ENCODE measurements around the gene MED27. TPM values are rescaled to one million over a fixed set of nuclear protein-coding genes. Genes with fewer than 3 reads are reported as not detected.

The MED27 gene
- total and polyA plus RNA-seq, 10 of the 15 experiments (the other 5 are each of a cell fraction or from before 2014, with no cell fraction given) = 20.3 to 50.3 (median 35.5) TPM

- no peak for TF ChIP-seq MEF2B (IDR thresholded peaks at IDR 0.05; ENCODE audit: partially characterized antibody, poor library complexity, severe bottlenecking)
- TF ChIP-seq CHD2 (IDR thresholded peaks at IDR 0.05; ENCODE audit: borderline replicate concordance, low read depth, low read length) = no peak
- TF ChIP-seq RELA (IDR thresholded peaks at IDR 0.05; ENCODE audit: borderline replicate concordance, partially characterized antibody) = no peak
- TF ChIP-seq MTA2 (IDR thresholded peaks at IDR 0.05; ENCODE audit: low read depth) = no peak
- no peak for TF ChIP-seq ZZZ3 (IDR thresholded peaks at IDR 0.05; ENCODE audit: control insufficient read depth, insufficient read length, low read depth)
These were observed 79.7 kb downstream of the MED27 start (continued) for GRCh38 chr9:131999692-132000551.

GRCh38 chr9:131997779-131998178 lies 81.9 kb downstream of the MED27 start:
- FAIRE-seq (no peak), DNase-seq (ENCODE audit: low read depth, low spot score) (no peak), ATAC-seq (no peak)
- H3K9me3 ChIP-seq (replicated peaks; ENCODE audit: control insufficient read depth, insufficient read depth, low read length) = peaks cover 3% of the 10 kb centered on the region; the same call in 1 of the 3 replicates
- H3K4me3 ChIP-seq = no peak overlapping the region
- H3K4me1 ChIP-seq (ENCODE audit: control insufficient read depth, insufficient read depth, low read length) = peaks cover 17% of the 10 kb centered on the region
- in situ Hi-C loops (cut with MboI) = no loop called here
- no peaks in the 10 kb centered on the region for H3K36me3 ChIP-seq (ENCODE audit: control insufficient read depth in 2 of 2, insufficient read depth in 2 of 2, low read length in 1 of 2)
- POLR2A ChIA-PET = no interaction called here
- BruUV-seq (replicated peaks) = no TSS peak
- H2AFZ ChIP-seq (ENCODE audit: control insufficient read depth, low read depth, low read length) = no peak overlapping the region
- H4K20me1 ChIP-seq (ENCODE audit: control insufficient read depth, insufficient read depth) = no peaks in the 10 kb centered on the region; the same call in 1 of the 2 replicates
- no peak overlapping the region for H3K9ac ChIP-seq (ENCODE audit: control insufficient read depth, insufficient read depth, low read length)
- intact Hi-C loops (cut with micrococcal nuclease; ENCODE audit: unreplicated experiment) = no loop called here
- CTCF ChIA-PET = no interaction called here
- SMC1A ChIA-PET (ENCODE audit: uncharacterized antibody, unreplicated experiment) = no interaction called here
- no peak overlapping the region for H3K27ac ChIP-seq (ENCODE audit: control insufficient read depth, insufficient read depth)
- H3K27me3 ChIP-seq (replicated peaks in 1 of 2; ENCODE audit: control insufficient read depth in 2 of 2, insufficient read depth in 2 of 2, low read length in 1 of 2) = no peaks in the 10 kb centered on the region
- H3K4me2 ChIP-seq (ENCODE audit: control insufficient read depth, insufficient read depth) = no peak overlapping the region
- WGBS (ENCODE audit: insufficient coverage, insufficient replicate concordance, low lambda C conversion rate, missing lambda C conversion rate) = 84% methylated on average over 7 of the region's 7 CpGs
- RAD21 ChIA-PET (ENCODE audit: unreplicated experiment) = no interaction called here
- no peaks in the 10 kb centered on the region for H3K79me2 ChIP-seq (ENCODE audit: control insufficient read depth, insufficient read depth, low read length)
- TF ChIP-seq IKZF1 (conservative IDR thresholded peaks at IDR 0.05) (no peak), NR2C2 (IDR thresholded peaks at IDR 0.05; ENCODE audit: borderline replicate concordance, control insufficient read depth, insufficient read length, low read depth) (no peak), ZNF217 (IDR thresholded peaks at IDR 0.05) (no peak), PAX5 (IDR thresholded peaks at IDR 0.05; ENCODE audit: borderline replicate concordance, low read depth, low read length) (no peak), SREBF2 (IDR thresholded peaks at IDR 0.05; ENCODE audit: low read length) (no peak)
- TF ChIP-seq, protein P1, sequence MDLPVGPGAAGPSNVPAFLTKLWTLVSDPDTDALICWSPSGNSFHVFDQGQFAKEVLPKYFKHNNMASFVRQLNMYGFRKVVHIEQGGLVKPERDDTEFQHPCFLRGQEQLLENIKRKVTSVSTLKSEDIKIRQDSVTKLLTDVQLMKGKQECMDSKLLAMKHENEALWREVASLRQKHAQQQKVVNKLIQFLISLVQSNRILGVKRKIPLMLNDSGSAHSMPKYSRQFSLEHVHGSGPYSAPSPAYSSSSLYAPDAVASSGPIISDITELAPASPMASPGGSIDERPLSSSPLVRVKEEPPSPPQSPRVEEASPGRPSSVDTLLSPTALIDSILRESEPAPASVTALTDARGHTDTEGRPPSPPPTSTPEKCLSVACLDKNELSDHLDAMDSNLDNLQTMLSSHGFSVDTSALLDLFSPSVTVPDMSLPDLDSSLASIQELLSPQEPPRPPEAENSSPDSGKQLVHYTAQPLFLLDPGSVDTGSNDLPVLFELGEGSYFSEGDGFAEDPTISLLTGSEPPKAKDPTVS (IDR thresholded peaks at IDR 0.05; ENCODE audit: low read depth, low read length) = no peak
- TF ChIP-seq, protein P2, sequence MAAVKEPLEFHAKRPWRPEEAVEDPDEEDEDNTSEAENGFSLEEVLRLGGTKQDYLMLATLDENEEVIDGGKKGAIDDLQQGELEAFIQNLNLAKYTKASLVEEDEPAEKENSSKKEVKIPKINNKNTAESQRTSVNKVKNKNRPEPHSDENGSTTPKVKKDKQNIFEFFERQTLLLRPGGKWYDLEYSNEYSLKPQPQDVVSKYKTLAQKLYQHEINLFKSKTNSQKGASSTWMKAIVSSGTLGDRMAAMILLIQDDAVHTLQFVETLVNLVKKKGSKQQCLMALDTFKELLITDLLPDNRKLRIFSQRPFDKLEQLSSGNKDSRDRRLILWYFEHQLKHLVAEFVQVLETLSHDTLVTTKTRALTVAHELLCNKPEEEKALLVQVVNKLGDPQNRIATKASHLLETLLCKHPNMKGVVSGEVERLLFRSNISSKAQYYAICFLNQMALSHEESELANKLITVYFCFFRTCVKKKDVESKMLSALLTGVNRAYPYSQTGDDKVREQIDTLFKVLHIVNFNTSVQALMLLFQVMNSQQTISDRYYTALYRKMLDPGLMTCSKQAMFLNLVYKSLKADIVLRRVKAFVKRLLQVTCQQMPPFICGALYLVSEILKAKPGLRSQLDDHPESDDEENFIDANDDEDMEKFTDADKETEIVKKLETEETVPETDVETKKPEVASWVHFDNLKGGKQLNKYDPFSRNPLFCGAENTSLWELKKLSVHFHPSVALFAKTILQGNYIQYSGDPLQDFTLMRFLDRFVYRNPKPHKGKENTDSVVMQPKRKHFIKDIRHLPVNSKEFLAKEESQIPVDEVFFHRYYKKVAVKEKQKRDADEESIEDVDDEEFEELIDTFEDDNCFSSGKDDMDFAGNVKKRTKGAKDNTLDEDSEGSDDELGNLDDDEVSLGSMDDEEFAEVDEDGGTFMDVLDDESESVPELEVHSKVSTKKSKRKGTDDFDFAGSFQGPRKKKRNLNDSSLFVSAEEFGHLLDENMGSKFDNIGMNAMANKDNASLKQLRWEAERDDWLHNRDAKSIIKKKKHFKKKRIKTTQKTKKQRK (IDR thresholded peaks at IDR 0.05; ENCODE audit: low read depth, low read length) = no peak
- TF ChIP-seq, protein P3, sequence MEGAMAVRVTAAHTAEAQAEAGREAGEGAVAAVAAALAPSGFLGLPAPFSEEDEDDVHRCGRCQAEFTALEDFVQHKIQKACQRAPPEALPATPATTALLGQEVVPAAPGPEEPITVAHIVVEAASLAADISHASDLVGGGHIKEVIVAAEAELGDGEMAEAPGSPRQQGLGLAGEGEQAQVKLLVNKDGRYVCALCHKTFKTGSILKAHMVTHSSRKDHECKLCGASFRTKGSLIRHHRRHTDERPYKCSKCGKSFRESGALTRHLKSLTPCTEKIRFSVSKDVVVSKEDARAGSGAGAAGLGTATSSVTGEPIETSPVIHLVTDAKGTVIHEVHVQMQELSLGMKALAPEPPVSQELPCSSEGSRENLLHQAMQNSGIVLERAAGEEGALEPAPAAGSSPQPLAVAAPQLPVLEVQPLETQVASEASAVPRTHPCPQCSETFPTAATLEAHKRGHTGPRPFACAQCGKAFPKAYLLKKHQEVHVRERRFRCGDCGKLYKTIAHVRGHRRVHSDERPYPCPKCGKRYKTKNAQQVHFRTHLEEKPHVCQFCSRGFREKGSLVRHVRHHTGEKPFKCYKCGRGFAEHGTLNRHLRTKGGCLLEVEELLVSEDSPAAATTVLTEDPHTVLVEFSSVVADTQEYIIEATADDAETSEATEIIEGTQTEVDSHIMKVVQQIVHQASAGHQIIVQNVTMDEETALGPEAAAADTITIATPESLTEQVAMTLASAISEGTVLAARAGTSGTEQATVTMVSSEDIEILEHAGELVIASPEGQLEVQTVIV (IDR thresholded peaks at IDR 0.05; ENCODE audit: borderline replicate concordance, partially characterized antibody) = no peak
